ENCODE measurements around the gene NSFL1C. TPM values are rescaled to one million over a fixed set of nuclear protein-coding genes. Genes with fewer than 3 reads are reported as not detected.

The NSFL1C gene
- polyA plus RNA-seq, 10 donors, result 60.6 to 77.7 (median 65.6) TPM

DNA sequence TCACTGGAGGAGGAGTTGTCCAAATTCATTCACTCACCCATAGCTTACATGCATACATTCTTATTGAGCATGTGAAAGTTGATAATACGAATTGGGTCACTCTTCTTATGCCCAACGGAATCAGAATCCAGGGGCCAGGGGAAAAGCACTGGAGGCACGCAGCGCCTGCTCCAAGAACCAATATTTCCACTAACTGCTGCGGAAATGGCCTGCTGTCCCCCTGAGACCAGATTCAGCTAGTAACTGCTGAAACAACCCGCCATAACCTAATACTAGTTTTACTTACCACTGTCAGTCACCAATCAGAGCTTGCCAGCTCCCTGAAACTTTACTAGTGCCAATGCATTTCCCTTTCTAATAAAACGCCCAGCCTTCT, 73.2 kb downstream of the NSFL1C start:
- no peak for DNase-seq

DNA sequence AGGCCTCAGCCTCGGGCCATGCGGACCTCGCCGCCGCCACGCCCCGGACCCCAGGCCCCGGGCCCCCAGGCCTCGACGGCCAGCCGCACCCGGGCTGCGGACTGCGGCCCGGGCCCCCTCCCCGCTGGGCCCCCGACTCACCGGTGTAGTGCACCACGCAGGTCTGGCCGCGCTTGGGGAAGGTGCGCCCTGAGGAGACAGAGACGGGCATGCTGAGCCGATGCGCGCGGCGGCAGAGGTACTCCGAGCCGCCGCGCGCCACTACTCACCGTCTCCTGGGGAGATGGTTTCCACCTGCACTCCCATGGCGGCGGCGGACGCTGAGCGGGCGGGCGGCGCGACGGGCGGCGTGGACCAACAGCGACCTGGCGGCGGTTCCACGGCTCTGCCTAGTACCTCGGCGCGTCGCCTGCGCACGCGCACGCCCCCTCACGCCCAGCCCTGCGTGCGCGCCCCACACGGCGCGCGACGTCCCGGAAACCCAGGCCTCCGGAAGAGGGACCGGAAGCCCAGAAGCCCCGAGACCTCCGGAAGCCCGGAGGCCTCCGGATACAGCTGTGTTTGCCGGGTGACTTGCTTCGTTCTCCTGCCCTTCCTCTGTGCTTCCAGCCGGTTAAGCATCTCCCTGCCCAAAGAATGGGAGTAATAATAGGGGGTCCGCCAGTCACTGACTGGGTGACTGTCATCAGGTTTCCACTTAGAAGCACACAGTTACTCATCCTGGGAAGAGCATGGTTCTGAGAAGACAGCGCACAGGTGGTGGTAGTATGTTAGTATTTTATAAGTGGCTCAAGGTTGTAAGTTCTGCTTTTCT, 73.7 kb downstream of the NSFL1C start, which contains the start of gene FKBP1A:
TSS of gene FKBP1A (minus strand) at position 362 of the 814 bp plus-strand sequence. CDS start at position 306, 56 bp downstream.
- peak; percentile 92 to 98 (median 98) for DNase-seq

DNA sequence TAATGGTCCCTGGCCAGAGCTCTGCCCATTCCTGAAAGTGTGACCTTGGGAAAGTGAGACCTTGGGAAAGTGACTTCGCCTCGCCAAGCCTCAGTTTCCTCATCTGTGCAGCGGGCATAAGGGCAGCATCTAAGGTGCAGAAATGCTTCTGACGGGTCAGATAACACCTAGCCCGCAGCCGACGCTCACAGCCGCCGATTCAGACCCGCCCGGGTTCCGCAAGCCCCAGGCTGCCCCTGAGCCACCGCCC, 74.3 kb downstream of the NSFL1C start:
- no peak for DNase-seq

Other genes with a start within 250 kb of the NSFL1C start
- gene RAD21L1, start 240.8 kb downstream of the NSFL1C start, polyA plus RNA-seq (ENCODE audit: insufficient read length in 10 of 10), result under 1 TPM in 3 of 10 donors, not detected in 7; 0.10 to 0.13 (median 0.11) TPM
- gene SNPH, start 200.6 kb downstream of the NSFL1C start, polyA plus RNA-seq (ENCODE audit: insufficient read length in 10 of 10), result 1 to 10 TPM; 4.5 to 9.6 (median 5.6) TPM
- gene SDCBP2, start 137.7 kb downstream of the NSFL1C start, polyA plus RNA-seq (ENCODE audit: insufficient read length in 10 of 10), result 1 to 10 TPM in 9 of 10 donors, under 1 TPM in 1; 0.83 to 2.7 (median 1.8) TPM
- gene FKBP1A, start 73.8 kb downstream of the NSFL1C start, polyA plus RNA-seq (ENCODE audit: insufficient read length in 10 of 10), result 100 to 1,000 TPM; 250 to 317 (median 277) TPM
- 1 to 10 TPM in 9 of 10 donors, under 1 TPM in 1; 0.91 to 2.7 (median 1.9) TPM for gene SIRPB2, start 24.6 kb upstream of the NSFL1C start, polyA plus RNA-seq (ENCODE audit: insufficient read length in 10 of 10)
- not detected for gene SIRPD, start 90.9 kb upstream of the NSFL1C start, polyA plus RNA-seq (ENCODE audit: insufficient read length in 10 of 10)
- 1 to 10 TPM in 8 of 10 donors, under 1 TPM in 2; 0.26 to 2.6 (median 1.5) TPM for gene SIRPB1, start 153.2 kb upstream of the NSFL1C start, polyA plus RNA-seq (ENCODE audit: insufficient read length in 10 of 10)
- 1 to 10 TPM in 1 of 10 donors, under 1 TPM in 2, not detected in 7; 0.32 to 3.1 (median 0.67) TPM for gene SIRPG, start 190.9 kb upstream of the NSFL1C start, polyA plus RNA-seq (ENCODE audit: insufficient read length in 10 of 10)

All from muscle of back (tissue), 11 donors.